Sciatic nerve (tissue), 2 donors: ENCODE measurements around the gene LBX1. TPM values are rescaled to one million over a fixed set of nuclear protein-coding genes. Genes with fewer than 3 reads are reported as not detected.
A peak's percentile ranks its signal among the peaks of the same experiment; 100 is the strongest.
"Not testable (repeated sequence)": the region's sequence is repeated elsewhere in the genome, so short reads cannot be mapped to it uniquely, and the experiment has no call there.

Experiments
- ATAC-seq: fragments of 200-7000 bp; cut with Tn5 transposase; one replicate; pipeline ENCODE4 v1.9.1; 2020; ENCODE audit warnings: mild to moderate bottlenecking, moderate library complexity
- DNase-seq: peaks from one replicate; pipeline ENCODE4 v3.0.0-alpha.2; 2020; ENCODE audit warnings: low spot score
- intact Hi-C: fragments of 100-400 bp; cut with DNase I; formaldehyde crosslinking; loops from one replicate; pipeline ENCODE4 v1.14.2; 2022
- total RNA-seq: library from RNA; stranded (reverse); fragmentation: NEBNext Ultra II Directional; extraction: Animal tissue kit (Norgen Biotek cat#: 25700); gene quantifications from one replicate; pipeline ENCODE4 v1.2.1, GENCODE V29; 2021
- donor health status: DM: no; HTN: no; CAD: no.
- donor health status: DM: no; HTN: no; CAD: no.

Gene LBX1
- total RNA-seq, 1 donor from 2014 or later, result not detected

GRCh38 chr10:101216207-101217043, 12.8 kb downstream of the LBX1 start:
- intact Hi-C loops, result no loop called here
- DNase-seq (no peak), ATAC-seq (no peak)

- ATAC-seq (no peak), DNase-seq (no peak)
- intact Hi-C loops, result no loop called here
Observed at GRCh38 chr10:101215397-101216206, 13.7 kb downstream of the LBX1 start.

GRCh38 chr10:101214446-101215396, 14.5 kb downstream of the LBX1 start:
- intact Hi-C loops, result loop anchor here (5.0 kb wide), 1 partner anchor 358 kb away; no protein-coding TSS in a partner anchor
- ATAC-seq (peak; percentile 81), DNase-seq (peak; percentile 78)

GRCh38 chr10:101208543-101208942, 20.7 kb downstream of the LBX1 start:
- intact Hi-C loops, result no loop called here
- no peak for DNase-seq
- no peak for ATAC-seq

- intact Hi-C loops, result no loop called here
- ATAC-seq (no peak), DNase-seq (no peak)
Observed at GRCh38 chr10:101207026-101207425, 22.2 kb downstream of the LBX1 start.

- intact Hi-C loops, ATAC-seq, DNase-seq: not testable (repeated sequence)
Observed at GRCh38 chr10:101202667-101203066, 26.6 kb downstream of the LBX1 start.

GRCh38 chr10:101198326-101198977, 30.8 kb downstream of the LBX1 start:
- DNase-seq, intact Hi-C loops, ATAC-seq: not testable (repeated sequence)

GRCh38 chr10:101195921-101196320, 33.3 kb downstream of the LBX1 start:
- DNase-seq (no peak), ATAC-seq (no peak)
- intact Hi-C loops, result no loop called here

- intact Hi-C loops, result no loop called here
- DNase-seq (no peak), ATAC-seq (no peak)
Observed at GRCh38 chr10:101189461-101190401, 39.5 kb downstream of the LBX1 start.

- ATAC-seq, result no peak
Observed at GRCh38 chr10:101188942-101189341, 40.3 kb downstream of the LBX1 start.

GRCh38 chr10:101183458-101184183, 45.6 kb downstream of the LBX1 start:
- ATAC-seq (no peak), DNase-seq (no peak)
- intact Hi-C loops, result no loop called here

More at GRCh38 chr10:101188942-101189341, 40.3 kb downstream of the LBX1 start:
- intact Hi-C loops, result no loop called here
- DNase-seq, result no peak

GRCh38 chr10:101182936-101183335, 46.3 kb downstream of the LBX1 start:
- intact Hi-C loops, result no loop called here
- DNase-seq (no peak), ATAC-seq (no peak)

Other genes with a start within 250 kb of the LBX1 start
- gene MRPL43, start 242.0 kb downstream of the LBX1 start, total RNA-seq, result 84.8 TPM
- 5.9 TPM for gene TWNK, start 241.9 kb downstream of the LBX1 start, total RNA-seq
- 78.6 TPM for gene LZTS2, start 229.7 kb downstream of the LBX1 start, total RNA-seq
- 3.8 TPM for gene PDZD7, start 198.3 kb downstream of the LBX1 start, total RNA-seq
- 58.9 TPM for gene SFXN3, start 198.2 kb downstream of the LBX1 start, total RNA-seq
- 4.7 TPM for gene KAZALD1, start 167.5 kb downstream of the LBX1 start, total RNA-seq
- not detected for gene TLX1, start 98.2 kb downstream of the LBX1 start, total RNA-seq
- 24.3 TPM for gene BTRC, start 124.7 kb upstream of the LBX1 start, total RNA-seq